Thoracic aorta (tissue), 2 donors: ENCODE measurements around the gene KAT6B. TPM values are rescaled to one million over a fixed set of nuclear protein-coding genes. Genes with fewer than 3 reads are reported as not detected.

ENCODE experiments used
- ATAC-seq: fragments of 150-250 bp; one replicate; pipeline ENCODE4 v1.8.0; 2017; ENCODE audit warnings: low read depth; ENCODE audit not compliant: insufficient number of reproducible peaks, low FRiP score
- DNase-seq: peaks from one replicate; pipeline ENCODE4 v3.0.0-alpha.2; 2020; ENCODE audit warnings: low spot score
- H3K27ac ChIP-seq, 2 donors: fragments of 200-600 bp; sonication (generic); 1 replicate in 1 of 2; 2 replicates in 1 of 2; pipeline ENCODE4 v1.5.1; 2016; ENCODE audit warnings: mild to moderate bottlenecking in 2 of 2, moderate library complexity in 2 of 2
- H3K27me3 ChIP-seq: fragments of 200-600 bp; sonication (generic); replicated peaks from 2 replicates; pipeline ENCODE4 v1.6.0; 2016; ENCODE audit warnings: mild to moderate bottlenecking; ENCODE audit not compliant: insufficient read depth
- H3K36me3 ChIP-seq: fragments of 200-600 bp; sonication (generic); one replicate; pipeline ENCODE4 v1.5.1; 2016
- H3K4me1 ChIP-seq, 2 donors: fragments of 200-600 bp; sonication (generic); 1 replicate in 1 of 2; 2 replicates in 1 of 2; pipeline versions ENCODE4 v1.5.1 to v1.6.0; 2016; ENCODE audit warnings: low read depth in 2 of 2, mild to moderate bottlenecking in 1 of 2; ENCODE audit not compliant: control insufficient read depth in 1 of 2
- H3K4me3 ChIP-seq: fragments of 200-600 bp; sonication (generic); 2 replicates; pipeline ENCODE4 v1.5.1; 2016; ENCODE audit warnings: mild to moderate bottlenecking
- H3K9me3 ChIP-seq: fragments of 200-600 bp; sonication (generic); 2 replicates; pipeline ENCODE4 v1.5.1; 2016
- CTCF ChIP-seq: fragments of 200-600 bp; sonication (generic); IDR thresholded peaks from one replicate; pipeline ENCODE4 v1.5.1; 2019; ENCODE audit warnings: antibody characterized with exemption
- total RNA-seq, 2 donors: library from RNA; depleted of rRNA; stranded (reverse); fragments of >200 nt; gene quantifications; one replicate each; pipeline versions ENCODE4 v1.1.0 to v1.2.3, GENCODE V29; 2016

The KAT6B gene
- total RNA-seq, 2 donors from 2014 or later: 38.4 to 46.9 TPM

GRCh38 chr10:75011221-75011620 lies 184.8 kb downstream of the KAT6B start:
- no peaks in the 10 kb centered on the region for H3K36me3 ChIP-seq
- no peak for ATAC-seq
- no peaks in the 10 kb centered on the region for H3K9me3 ChIP-seq
- no peak overlapping the region for H3K27ac ChIP-seq
- no peak overlapping the region for H3K4me3 ChIP-seq
- DNase-seq: no peak
- no peak for TF ChIP-seq CTCF
- H3K27me3 ChIP-seq: no peaks in the 10 kb centered on the region
- no peaks in the 10 kb centered on the region for H3K4me1 ChIP-seq

GRCh38 chr10:75012471-75012870 lies 186.1 kb downstream of the KAT6B start:
- Histone ChIP-seq H3K4me1 (no peaks in the 10 kb centered on the region), H3K27ac (no peak overlapping the region), H3K36me3 (no peaks in the 10 kb centered on the region), H3K4me3 (no peak overlapping the region), H3K9me3 (no peaks in the 10 kb centered on the region), H3K27me3 (no peaks in the 10 kb centered on the region)
- no peak for TF ChIP-seq CTCF
- no peak for DNase-seq
- no peak for ATAC-seq

- no peaks in the 10 kb centered on the region for H3K4me1 ChIP-seq
- ATAC-seq (no peak), DNase-seq (no peak)
- H3K9me3 ChIP-seq: no peaks in the 10 kb centered on the region
- H3K27ac ChIP-seq: no peak overlapping the region
- no peak for TF ChIP-seq CTCF
- H3K27me3 ChIP-seq: no peaks in the 10 kb centered on the region
- no peak overlapping the region for H3K4me3 ChIP-seq
- H3K36me3 ChIP-seq: no peaks in the 10 kb centered on the region
Measured at GRCh38 chr10:75013007-75013406, 186.6 kb downstream of the KAT6B start.

- TF ChIP-seq CTCF: no peak
- H3K27ac ChIP-seq: no peak overlapping the region
- no peaks in the 10 kb centered on the region for H3K9me3 ChIP-seq
- ATAC-seq (no peak), DNase-seq (no peak)
- no peaks in the 10 kb centered on the region for H3K36me3 ChIP-seq
- no peaks in the 10 kb centered on the region for H3K27me3 ChIP-seq
- H3K4me1 ChIP-seq: no peaks in the 10 kb centered on the region
- no peak overlapping the region for H3K4me3 ChIP-seq
Measured at GRCh38 chr10:75013522-75013921, 187.1 kb downstream of the KAT6B start.

GRCh38 chr10:75014516-75015230 lies 188.3 kb downstream of the KAT6B start:
- no peaks in the 10 kb centered on the region for H3K27me3 ChIP-seq
- no peak overlapping the region for H3K4me3 ChIP-seq
- no peaks in the 10 kb centered on the region for H3K9me3 ChIP-seq
- DNase-seq (no peak), ATAC-seq (no peak)
- peaks cover 0 to 3% of the 10 kb centered on the region in 2 donors for H3K4me1 ChIP-seq
- no peak overlapping the region for H3K27ac ChIP-seq
- H3K36me3 ChIP-seq: no peaks in the 10 kb centered on the region
- no peak for TF ChIP-seq CTCF
